Common myeloid progenitor, CD34-positive (primary cell): ENCODE measurements around the gene MCL1.

ENCODE experiments used
- CTCF ChIA-PET: fragments of 350-600 bp; sonication (Branson Sonifier 250); formaldehyde crosslinking; loops from one replicate; lab custom pipeline; 2021; ENCODE audit warnings: antibody characterized with exemption; lab: Charles Lee
- POLR2A ChIA-PET: fragments of 350-600 bp; sonication (Branson Sonifier 250); formaldehyde crosslinking; loops from one replicate; lab custom pipeline; 2021; ENCODE audit warnings: antibody characterized with exemption; lab: Charles Lee
- DNase-seq, 3 donors: peaks; one replicate each; pipeline versions ENCODE4 v3.0.0 to v3.0.0-alpha.2; 2013
- H3K27ac ChIP-seq, 2 experiments: 1 replicate in 1 of 2; 2 replicates in 1 of 2; pipeline ENCODE4 v1.7.0; 2013; ENCODE audit warnings: inconsistent platforms in 2 of 2, low read length in 2 of 2, mild to moderate bottlenecking in 2 of 2, low read depth in 1 of 2, moderate library complexity in 1 of 2; ENCODE audit not compliant: severe bottlenecking in 2 of 2, insufficient read depth in 1 of 2, poor library complexity in 1 of 2
- H3K27me3 ChIP-seq, 5 experiments: replicated peaks in 2 of 5; 1 replicate in 3 of 5; 2 replicates in 2 of 5; pipeline versions ENCODE4 v1.6.1 to v1.7.0; 2013; ENCODE audit warnings: low read length in 4 of 5, mild to moderate bottlenecking in 2 of 5, moderate library complexity in 2 of 5, inconsistent platforms in 1 of 5; ENCODE audit not compliant: insufficient read depth in 5 of 5, control insufficient read depth in 4 of 5
- H3K36me3 ChIP-seq, 4 experiments: 1 replicate in 2 of 4; 2 replicates in 2 of 4; pipeline versions ENCODE4 v1.6.1 to v1.7.0; 2013; ENCODE audit warnings: low read length in 3 of 4, control low read depth in 1 of 4, mild to moderate bottlenecking in 1 of 4; ENCODE audit not compliant: control insufficient read depth in 4 of 4, insufficient read depth in 4 of 4
- H3K4me1 ChIP-seq, 4 experiments: 1 replicate in 3 of 4; 2 replicates in 1 of 4; pipeline versions ENCODE4 v1.6.1 to v1.7.1; 2013; ENCODE audit warnings: low read length in 3 of 4, mild to moderate bottlenecking in 3 of 4, control low read depth in 1 of 4, inconsistent platforms in 1 of 4, moderate library complexity in 1 of 4; ENCODE audit not compliant: control insufficient read depth in 4 of 4, insufficient read depth in 4 of 4; ENCODE audit errors: control extremely low read depth in 1 of 4
- H3K4me3 ChIP-seq, 7 experiments: 1 replicate in 4 of 7; 2 replicates in 3 of 7; pipeline versions ENCODE4 v1.5.1 to v1.7.0; 2013; ENCODE audit warnings: mild to moderate bottlenecking in 7 of 7, low read length in 6 of 7, moderate library complexity in 6 of 7, inconsistent platforms in 2 of 7, low read depth in 2 of 7, control low read depth in 1 of 7; ENCODE audit not compliant: insufficient read depth in 4 of 7, control insufficient read depth in 1 of 7; ENCODE audit errors: extremely low read depth in 1 of 7
- H3K9me3 ChIP-seq, 5 experiments: 1 replicate in 4 of 5; 2 replicates in 1 of 5; pipeline versions ENCODE4 v1.6.1 to v1.7.1; 2013; ENCODE audit warnings: low read length in 4 of 5, mild to moderate bottlenecking in 2 of 5, inconsistent platforms in 1 of 5, low read depth in 1 of 5, moderate library complexity in 1 of 5; ENCODE audit not compliant: control insufficient read depth in 4 of 5, insufficient read depth in 2 of 5; ENCODE audit errors: control extremely low read depth in 1 of 5
- WGBS: methylation state at CpG from one replicate; pipeline ENCODE4 v1.1.5; 2013; ENCODE audit not compliant: insufficient coverage; 5-methylcytosine and 5-hydroxymethylcytosine counted together

Gene MCL1

GRCh38 chr1:150555198-150555970 lies 24.0 kb downstream of the MCL1 start:
- POLR2A ChIA-PET = no interaction called here
- Histone ChIP-seq H3K4me1 (peaks cover 4 to 65% (median 48%) of the 10 kb centered on the region in 4 experiments), H3K4me3 (no peak overlapping the region), H3K9me3 (no peaks in the 10 kb centered on the region), H3K36me3 (peaks cover 4 to 27% (median 17%) of the 10 kb centered on the region in 4 experiments), H3K27me3 (no peaks in the 10 kb centered on the region), H3K27ac (no peak overlapping the region)
- CTCF ChIA-PET = interaction anchor here (0.7 to 11.1 kb wide), 5 partner anchors 8 to 72 kb away, joined by 3 to 150 read pairs (median 4); partner anchors contain the start of genes ADAMTSL4 and MCL1
- 87% methylated on average over 18 of the region's 19 CpGs for whole genome bisulfite sequencing
- DNase-seq = peak in 1 of 3 donors; percentile 7

GRCh38 chr1:150554086-150554452 lies 25.3 kb downstream of the MCL1 start:
- Histone ChIP-seq H3K27ac (peak overlapping the region in 1 of 2 experiments; percentile 76), H3K9me3 (no peaks in the 10 kb centered on the region), H3K4me1 (peaks cover 4 to 64% (median 45%) of the 10 kb centered on the region in 4 experiments), H3K36me3 (peaks cover 4 to 26% (median 17%) of the 10 kb centered on the region in 4 experiments), H3K27me3 (no peaks in the 10 kb centered on the region), H3K4me3 (no peak overlapping the region)
- no peak for DNase-seq
- CTCF ChIA-PET = interaction anchor here (0.6 to 0.8 kb wide), 2 partner anchors 22 to 95 kb away, joined by 3 read pairs; no protein-coding TSS in a partner anchor
- POLR2A ChIA-PET = no interaction called here
- whole genome bisulfite sequencing = 100% methylated on average over 5 of the region's 8 CpGs

GRCh38 chr1:150553392-150554085 lies 25.9 kb downstream of the MCL1 start:
- Histone ChIP-seq H3K27me3 (no peaks in the 10 kb centered on the region), H3K4me3 (peak overlapping the region in 1 of 7 experiments; percentile 4), H3K36me3 (peaks cover 4 to 25% (median 17%) of the 10 kb centered on the region in 4 experiments), H3K9me3 (no peaks in the 10 kb centered on the region), H3K4me1 (peaks cover 4 to 62% (median 47%) of the 10 kb centered on the region in 4 experiments), H3K27ac (peak overlapping the region in 1 of 2 experiments; percentile 76)
- CTCF ChIA-PET = interaction anchor here (0.6 to 0.8 kb wide), 2 partner anchors 21 to 95 kb away, joined by 3 read pairs; no protein-coding TSS in a partner anchor
- no peak for DNase-seq
- POLR2A ChIA-PET = interaction anchor here (0.6 kb wide), 1 partner anchor 311 kb away, joined by 3 read pairs; no protein-coding TSS in a partner anchor
- 97% methylated on average over 20 of the region's 23 CpGs for WGBS

- DNase-seq = no peak
- H3K4me3 ChIP-seq = peak overlapping the region in 4 of 7 experiments; percentile 4 to 51 (median 38)
- no peaks in the 10 kb centered on the region for H3K9me3 ChIP-seq
- peaks cover 4 to 59% (median 48%) of the 10 kb centered on the region in 4 experiments for H3K4me1 ChIP-seq
- WGBS = 85% methylated on average over 6 of the region's 12 CpGs
- no peaks in the 10 kb centered on the region for H3K27me3 ChIP-seq
- H3K36me3 ChIP-seq = peaks cover 4 to 21% (median 14%) of the 10 kb centered on the region in 4 experiments
- ChIA-PET CTCF (no interaction called here), POLR2A (interaction anchor here (1.0 kb wide), 1 partner anchor 8 kb away, joined by 3 read pairs; no protein-coding TSS in a partner anchor)
- peak overlapping the region; percentile 61 to 76 for H3K27ac ChIP-seq
Observed at GRCh38 chr1:150552911-150553289, 26.5 kb downstream of the MCL1 start.

- peaks cover 4 to 15% (median 11%) of the 10 kb centered on the region in 4 experiments for H3K36me3 ChIP-seq
- H3K27ac ChIP-seq = peak overlapping the region; percentile 61 to 76
- ChIA-PET CTCF (interaction anchor here (0.6 to 10.5 kb wide), 11 partner anchors 6 to 502 kb away, joined by 3 to 59 read pairs (median 4); no protein-coding TSS in a partner anchor), POLR2A (interaction anchor here (0.5 to 1.0 kb wide), 2 partner anchors 8 to 190 kb away, joined by 3 read pairs; no protein-coding TSS in a partner anchor)
- peak; percentile 87 to 94 (median 92) for DNase-seq
- H3K4me1 ChIP-seq = peaks cover 4 to 57% (median 48%) of the 10 kb centered on the region in 4 experiments
- H3K9me3 ChIP-seq = no peaks in the 10 kb centered on the region
- no peaks in the 10 kb centered on the region for H3K27me3 ChIP-seq
- 18% methylated on average over 10 of the region's 13 CpGs for WGBS
- peak overlapping the region in 4 of 7 experiments; percentile 28 to 51 (median 38) for H3K4me3 ChIP-seq
Observed at GRCh38 chr1:150552128-150552910, 27.1 kb downstream of the MCL1 start.

- Histone ChIP-seq H3K36me3 (peaks cover 4 to 12% (median 11%) of the 10 kb centered on the region in 4 experiments), H3K9me3 (no peaks in the 10 kb centered on the region), H3K4me1 (peaks cover 4 to 57% (median 48%) of the 10 kb centered on the region in 4 experiments), H3K4me3 (peak overlapping the region in 1 of 7 experiments; percentile 13), H3K27ac (no peak overlapping the region), H3K27me3 (no peaks in the 10 kb centered on the region)
- CTCF ChIA-PET = interaction anchor here (0.6 to 10.5 kb wide), 13 partner anchors 7 to 503 kb away, joined by 3 to 59 read pairs (median 3); no protein-coding TSS in a partner anchor
- POLR2A ChIA-PET = interaction anchor here (0.5 to 1.0 kb wide), 2 partner anchors 9 to 189 kb away, joined by 3 read pairs; no protein-coding TSS in a partner anchor
- WGBS = no CpG with 5 or more reads among the region's 1 CpG
- peak in 2 of 3 donors; percentile 41 to 46 for DNase-seq
Observed at GRCh38 chr1:150551784-150552127, 27.7 kb downstream of the MCL1 start.
